Suprapubic skin (tissue), 4 donors: ENCODE measurements around the gene GHITM. TPM values are rescaled to one million over a fixed set of nuclear protein-coding genes. Genes with fewer than 3 reads are reported as not detected.

ENCODE experiments used
- DNase-seq, 2 donors: peaks; one replicate each; pipeline ENCODE4 v3.0.0-alpha.2; 2019; ENCODE audit warnings: low spot score in 2 of 2
- H3K27ac ChIP-seq: fragments of 200-600 bp; sonication (generic); one replicate; pipeline ENCODE4 v1.5.1; 2019
- H3K27me3 ChIP-seq: fragments of 200-600 bp; sonication (generic); one replicate; pipeline ENCODE4 v1.5.1; 2019
- H3K36me3 ChIP-seq: fragments of 200-600 bp; sonication (generic); one replicate; pipeline ENCODE4 v1.5.1; 2019
- H3K4me1 ChIP-seq: fragments of 200-600 bp; sonication (generic); one replicate; pipeline ENCODE4 v1.5.1; 2019
- H3K4me3 ChIP-seq: fragments of 200-600 bp; sonication (generic); one replicate; pipeline ENCODE4 v1.5.1; 2019; ENCODE audit warnings: mild to moderate bottlenecking
- H3K9me3 ChIP-seq: fragments of 200-600 bp; sonication (generic); one replicate; pipeline ENCODE4 v1.5.1; 2019
- CTCF ChIP-seq, 2 donors: fragments of 200-600 bp in 1 of 2; fragments of 450-650 bp in 1 of 2; sonication (generic) in 1 of 2; IDR thresholded peaks; one replicate each; pipeline ENCODE4 v1.5.1; 2016 to 2019; ENCODE audit warnings: antibody characterized with exemption in 2 of 2, mild to moderate bottlenecking in 1 of 2, moderate library complexity in 1 of 2
- EP300 ChIP-seq: sonication (generic); formaldehyde crosslinking; IDR thresholded peaks from one replicate; pipeline ENCODE4 v1.6.1; 2017; ENCODE audit warnings: antibody characterized with exemption
- POLR2A ChIP-seq, 2 donors: fragments of 450-650 bp; IDR thresholded peaks; one replicate each; pipeline ENCODE4 v1.6.1; 2017; ENCODE audit warnings: antibody characterized with exemption in 2 of 2, mild to moderate bottlenecking in 2 of 2, moderate library complexity in 2 of 2
- POLR2AphosphoS5 ChIP-seq, 3 donors: sonication (generic); formaldehyde crosslinking; IDR thresholded peaks; one replicate each; pipeline ENCODE4 v1.6.1; 2017; ENCODE audit warnings: antibody characterized with exemption in 3 of 3
- WGBS: methylation state at CpG from one replicate; pipeline ENCODE4 v1.1.5; 2018; 5-methylcytosine and 5-hydroxymethylcytosine counted together
- total RNA-seq, 4 donors: library from RNA; depleted of rRNA; stranded (reverse); fragments of >200 nt; gene quantifications; one replicate each; pipeline ENCODE4 v1.1.0, GENCODE V29; 2016

Gene GHITM
- total RNA-seq, 4 donors from 2014 or later, result 91.2 to 132 (median 125) TPM

- Histone ChIP-seq H3K4me1 (no peaks in the 10 kb centered on the region), H3K27ac (no peak overlapping the region), H3K27me3 (no peaks in the 10 kb centered on the region), H3K9me3 (no peaks in the 10 kb centered on the region), H3K4me3 (no peak overlapping the region), H3K36me3 (peaks cover 91% of the 10 kb centered on the region)
- no peak for DNase-seq
- WGBS, result 93% methylated on average over 2 of the region's 2 CpGs
- TF ChIP-seq CTCF (IDR thresholded peaks at IDR 0.05), result no peak
- no peak for TF ChIP-seq EP300
- TF ChIP-seq POLR2A (IDR thresholded peaks at IDR 0.05), result no peak
- no peak for TF ChIP-seq POLR2AphosphoS5 (IDR thresholded peaks at IDR 0.05)
These were observed 10.5 kb downstream of the GHITM start for GRCh38 chr10:84149854-84150253.

- no peaks in the 10 kb centered on the region for H3K9me3 ChIP-seq
- no peaks in the 10 kb centered on the region for H3K27me3 ChIP-seq
- no peak overlapping the region for H3K27ac ChIP-seq
- no peak for DNase-seq
- H3K4me1 ChIP-seq, result no peaks in the 10 kb centered on the region
- peaks cover 68% of the 10 kb centered on the region for H3K36me3 ChIP-seq
- TF ChIP-seq CTCF (IDR thresholded peaks at IDR 0.05), result no peak
- no peak for TF ChIP-seq POLR2AphosphoS5 (IDR thresholded peaks at IDR 0.05)
- no peak for TF ChIP-seq POLR2A (IDR thresholded peaks at IDR 0.05)
- TF ChIP-seq EP300, result no peak
- H3K4me3 ChIP-seq, result no peak overlapping the region
These were observed 13.5 kb downstream of the GHITM start for GRCh38 chr10:84152769-84153168.

DNA sequence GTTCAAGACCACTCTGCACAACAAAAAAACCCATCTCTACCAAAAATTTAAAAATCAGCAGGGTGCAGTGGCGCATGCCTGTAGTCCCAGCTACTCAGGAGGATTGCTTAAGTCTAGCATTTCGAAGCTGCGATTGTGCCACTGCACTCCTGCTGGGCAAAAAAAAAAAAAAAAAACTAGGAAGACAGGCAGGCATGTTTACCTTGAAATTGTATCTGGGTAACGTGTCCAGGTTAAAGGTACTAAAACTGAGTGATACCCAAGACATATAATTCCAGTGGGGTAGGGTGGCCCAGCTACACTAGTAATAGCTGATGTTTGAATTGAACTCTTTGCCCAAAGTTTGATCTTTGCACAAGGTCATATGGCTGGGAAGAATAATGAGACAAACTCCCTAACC lies 16.2 kb downstream of the GHITM start:
- 94% methylated on average over 4 of the region's 4 CpGs for WGBS

DNA sequence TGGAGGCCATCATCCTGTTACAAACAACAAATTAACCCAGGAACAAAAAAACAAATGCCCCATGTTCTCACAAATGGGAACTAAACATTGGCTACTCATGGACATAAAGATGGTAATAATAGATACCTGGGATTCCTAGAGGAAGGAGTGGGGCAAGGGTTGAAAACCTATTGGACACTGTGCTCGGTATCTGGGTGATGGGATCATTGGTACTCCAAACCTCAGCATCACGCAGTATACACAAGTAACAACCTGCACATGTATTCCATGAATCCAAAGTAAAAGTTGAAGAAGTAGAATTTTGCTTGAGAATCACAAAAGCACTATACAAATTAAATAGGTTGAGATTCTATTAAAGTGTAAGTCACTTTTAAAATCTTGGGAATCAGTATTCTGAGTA lies 16.7 kb downstream of the GHITM start:
- TF ChIP-seq CTCF (IDR thresholded peaks at IDR 0.05) (no peak), POLR2A (IDR thresholded peaks at IDR 0.05) (no peak), EP300 (no peak), POLR2AphosphoS5 (IDR thresholded peaks at IDR 0.05) (no peak)
- Histone ChIP-seq H3K36me3 (peaks cover 37% of the 10 kb centered on the region), H3K4me1 (no peaks in the 10 kb centered on the region), H3K27ac (no peak overlapping the region), H3K27me3 (no peaks in the 10 kb centered on the region), H3K4me3 (no peak overlapping the region), H3K9me3 (no peaks in the 10 kb centered on the region)
- DNase-seq, result no peak
- WGBS, result 85% methylated on average over 2 of the region's 2 CpGs

More for the DNA sequence above, 16.2 kb downstream of the GHITM start:
- H3K4me1 ChIP-seq, result no peaks in the 10 kb centered on the region
- no peak overlapping the region for H3K4me3 ChIP-seq
- TF ChIP-seq EP300 (no peak), CTCF (IDR thresholded peaks at IDR 0.05) (no peak)
- no peaks in the 10 kb centered on the region for H3K9me3 ChIP-seq
- no peaks in the 10 kb centered on the region for H3K27me3 ChIP-seq
- no peak for DNase-seq
- H3K27ac ChIP-seq, result no peak overlapping the region
- H3K36me3 ChIP-seq, result peaks cover 42% of the 10 kb centered on the region

- WGBS, result 69% methylated on average over 10 of the region's 10 CpGs
- Histone ChIP-seq H3K4me3 (no peak overlapping the region), H3K27me3 (no peaks in the 10 kb centered on the region), H3K4me1 (no peaks in the 10 kb centered on the region), H3K36me3 (peaks cover 34% of the 10 kb centered on the region), H3K27ac (no peak overlapping the region), H3K9me3 (no peaks in the 10 kb centered on the region)
- no peak for DNase-seq
- TF ChIP-seq POLR2A (IDR thresholded peaks at IDR 0.05) (no peak), CTCF (IDR thresholded peaks at IDR 0.05) (no peak), EP300 (no peak), POLR2AphosphoS5 (IDR thresholded peaks at IDR 0.05) (no peak)
These were observed 17.5 kb downstream of the GHITM start for GRCh38 chr10:84156768-84157167.
